A549 (cell line): ENCODE data around the gene LYZL4. TPM values are rescaled to one million over a fixed set of nuclear protein-coding genes. Genes with fewer than 3 reads are reported as not detected.

Experiments used
- ATAC-seq, 2 experiments: fragments of 200-7000 bp in 1 of 2; fragments of >200 bp in 1 of 2; cut with Nextera tagmentation in 1 of 2; cut with Tn5 transposase in 1 of 2; 3 replicates each; pipeline versions ENCODE4 v1.8.0 to v1.9.1; 2018 to 2020; ENCODE audit warnings: mild to moderate bottlenecking in 1 of 2, moderate library complexity in 1 of 2
- CTCF ChIA-PET: fragments of 300-600 bp; sonication (Branson Sonifier 250); formaldehyde crosslinking; extraction: SDS; loops from one replicate; lab custom pipeline; 2021; ENCODE audit warnings: antibody characterized with exemption, inconsistent platforms; lab: Yijun Ruan, JAX
- POLR2A ChIA-PET: fragments of 350-600 bp; formaldehyde crosslinking; extraction: SDS; loops from one replicate; lab custom pipeline; 2021; ENCODE audit warnings: antibody characterized with exemption, inconsistent platforms; lab: Yijun Ruan, JAX
- DNase-seq, 2 experiments: peaks; one replicate each; pipeline versions ENCODE4 v3.0.0 to v3.0.0-alpha.2; 2011 to 2016; ENCODE audit warnings: low read depth in 1 of 2, low spot score in 1 of 2
- FAIRE-seq: peaks from 2 replicates; lab custom pipeline; 2011; peaks lifted over from hg19 to GRCh38; lab: Jason Lieb, UNC
- H3K27ac ChIP-seq, 2 experiments: fragments of >200 bp; sonication (Bioruptor Twin); formaldehyde crosslinking; 3 replicates each; pipeline ENCODE4 v1.5.1; 2016 to 2017
- H3K4me1 ChIP-seq: fragments of >200 bp; sonication (Bioruptor Twin); formaldehyde crosslinking; 3 replicates; pipeline ENCODE4 v1.6.1; 2016
- H3K4me2 ChIP-seq: fragments of >200 bp; sonication (Bioruptor Twin); formaldehyde crosslinking; 3 replicates; pipeline ENCODE4 v1.6.1; 2016
- H3K4me3 ChIP-seq: fragments of >200 bp; sonication (Bioruptor Twin); formaldehyde crosslinking; 3 replicates; pipeline ENCODE4 v1.5.1; 2016
- H3K9me3 ChIP-seq: fragments of >200 bp; sonication (Bioruptor Twin); formaldehyde crosslinking; 3 replicates; pipeline ENCODE4 v1.6.1; 2016
- CBX8 ChIP-seq: fragments of 200-600 bp; sonication (generic); IDR thresholded peaks from 2 replicates; pipeline ENCODE4 v1.6.1; 2016
- CHD2 ChIP-seq: fragments of 150-350 bp; IDR thresholded peaks from 2 replicates; pipeline ENCODE4 v1.6.1; 2014; ENCODE audit warnings: low read length; ENCODE audit not compliant: partially characterized antibody
- E2F6 ChIP-seq: IDR thresholded peaks from 2 replicates; pipeline ENCODE4 v1.6.1; 2012; ENCODE audit warnings: low read depth, borderline replicate concordance
- EHF ChIP-seq: fragments of 250-450 bp; sonication (Bioruptor Pico); IDR thresholded peaks from 2 replicates; pipeline ENCODE4 v1.5.0; 2020; ENCODE audit warnings: mild to moderate bottlenecking
- ESRRA ChIP-seq: fragments of 150-350 bp; IDR thresholded peaks from 2 replicates; pipeline ENCODE4 v1.6.1; 2014; ENCODE audit warnings: mild to moderate bottlenecking, low read length, borderline replicate concordance
- FOSL2 ChIP-seq, 2 experiments: fragments of 450-650 bp in 1 of 2; fragments of >200 bp in 1 of 2; sonication (Bioruptor Twin) in 1 of 2; formaldehyde crosslinking; IDR thresholded peaks; 2 replicates each; pipeline versions ENCODE4 v1.5.0 to v1.6.1; 2016 to 2020; ENCODE audit warnings: mild to moderate bottlenecking in 1 of 2, moderate library complexity in 1 of 2
- FOXS1 ChIP-seq: fragments of 250-450 bp; sonication (Bioruptor Pico); IDR thresholded peaks from 2 replicates; pipeline ENCODE4 v1.5.0; 2020; ENCODE audit warnings: mild to moderate bottlenecking, moderate library complexity
- GATA3 ChIP-seq: IDR thresholded peaks from 2 replicates; pipeline ENCODE4 v1.6.1; 2012; ENCODE audit warnings: borderline replicate concordance
- HDAC2 ChIP-seq: fragments of 200-600 bp; sonication (generic); IDR thresholded peaks from 2 replicates; pipeline ENCODE4 v1.6.1; 2016
- HES2 ChIP-seq: fragments of >200 bp; sonication (Bioruptor Twin); formaldehyde crosslinking; IDR thresholded peaks from 2 replicates; pipeline ENCODE4 v1.6.1; 2016
- HEYL ChIP-seq: fragments of 250-450 bp; sonication (Bioruptor Pico); IDR thresholded peaks from 2 replicates; pipeline ENCODE4 v1.8.0; 2021; ENCODE audit warnings: mild to moderate bottlenecking, moderate library complexity
- HOXA7 ChIP-seq: fragments of 250-450 bp; sonication (Bioruptor Pico); IDR thresholded peaks from 2 replicates; pipeline ENCODE4 v1.5.0; 2020; ENCODE audit warnings: mild to moderate bottlenecking, moderate library complexity
- HOXB13 ChIP-seq: fragments of 250-450 bp; sonication (Bioruptor Pico); IDR thresholded peaks from 2 replicates; pipeline ENCODE4 v1.5.0; 2020; ENCODE audit warnings: low read depth, mild to moderate bottlenecking, moderate library complexity
- JUNB ChIP-seq: fragments of >200 bp; sonication (Bioruptor Twin); formaldehyde crosslinking; IDR thresholded peaks from 2 replicates; pipeline ENCODE4 v1.6.1; 2016
- KDM1A ChIP-seq: fragments of 200-600 bp; sonication (generic); IDR thresholded peaks from 2 replicates; pipeline ENCODE4 v1.6.1; 2016; ENCODE audit warnings: low read depth, mild to moderate bottlenecking
- MYC ChIP-seq: IDR thresholded peaks from 2 replicates; pipeline ENCODE4 v1.6.1; 2012; ENCODE audit warnings: mild to moderate bottlenecking, inconsistent platforms, low read length, improper control_type of control experiment, borderline replicate concordance
- PBX3 ChIP-seq: IDR thresholded peaks from 2 replicates; pipeline ENCODE4 v1.6.1; 2012
- PHF8 ChIP-seq: fragments of 200-600 bp; sonication (generic); IDR thresholded peaks from 2 replicates; pipeline ENCODE4 v1.6.1; 2016; ENCODE audit warnings: low read depth, mild to moderate bottlenecking, antibody characterized with exemption, moderate library complexity, borderline replicate concordance
- POLR2A ChIP-seq: IDR thresholded peaks from 2 replicates; pipeline ENCODE4 v1.6.1; 2012; ENCODE audit warnings: mild to moderate bottlenecking, low read length
- RARB ChIP-seq: fragments of 250-450 bp; sonication (Bioruptor Pico); IDR thresholded peaks from 2 replicates; pipeline ENCODE4 v1.8.0; 2021; ENCODE audit warnings: mild to moderate bottlenecking, moderate library complexity
- RCOR1 ChIP-seq: fragments of 150-350 bp; IDR thresholded peaks from 2 replicates; pipeline ENCODE4 v1.6.1; 2014; ENCODE audit warnings: antibody characterized with exemption, low read length, low read depth
- REST ChIP-seq: fragments of 200-600 bp; sonication (generic); IDR thresholded peaks from 2 replicates; pipeline ENCODE4 v1.6.1; 2016; ENCODE audit warnings: antibody characterized with exemption, mild to moderate bottlenecking, moderate library complexity
- RFX5 ChIP-seq: fragments of 450-650 bp; IDR thresholded peaks from 2 replicates; pipeline ENCODE4 v1.7.1; 2014; ENCODE audit warnings: antibody characterized with exemption, mild to moderate bottlenecking, moderate library complexity
- SMC3 ChIP-seq: fragments of >200 bp; sonication (Bioruptor Twin); formaldehyde crosslinking; IDR thresholded peaks from 3 replicates; pipeline ENCODE4 v1.6.1; 2018; ENCODE audit warnings: inconsistent platforms
- TP53 ChIP-seq: fragments of 250-450 bp; sonication (Bioruptor Pico); IDR thresholded peaks from 2 replicates; pipeline ENCODE4 v1.5.0; 2021; ENCODE audit warnings: mild to moderate bottlenecking, moderate library complexity
- ZC3H11A ChIP-seq: fragments of 450-650 bp; IDR thresholded peaks from 2 replicates; pipeline ENCODE4 v1.6.1; 2014; ENCODE audit warnings: antibody characterized with exemption, mild to moderate bottlenecking
- WGBS: methylation state at CpG from one replicate; pipeline ENCODE4 v1.1.6; 2017; ENCODE audit errors: missing lambda C conversion rate; 5-methylcytosine and 5-hydroxymethylcytosine counted together
- polyA plus RNA-seq, 4 experiments: library from polyadenylated mRNA; depleted of rRNA in 3 of 4; stranded (reverse); fragments of >200 nt; fragmentation: RNase III in 1 of 4; extraction: RNeasy Plus Mini Kit Qiagen cat#74134 plus additional on column Dnase treatment in 1 of 4; gene quantifications; 2 replicates in 3 of 4; 3 replicates in 1 of 4; pipeline ENCODE4 v1.2.3, GENCODE V29; 2011 to 2017
- TF ChIP-seq, protein P1 (sequence below): fragments of 250-450 bp; sonication (Bioruptor Pico); IDR thresholded peaks from 2 replicates; pipeline ENCODE4 v1.5.0; 2021; ENCODE audit warnings: mild to moderate bottlenecking, moderate library complexity, borderline replicate concordance

The LYZL4 gene
- polyA plus RNA-seq, 2 of the 4 experiments (the other 2 are of a cell fraction): not detected

GRCh38 chr3:42376344-42376798 is 34.0 kb downstream of the LYZL4 start:
- FAIRE-seq: no peak
- Histone ChIP-seq H3K9me3 (no peaks in the 10 kb centered on the region), H3K4me3 (no peak overlapping the region), H3K4me1 (no peaks in the 10 kb centered on the region), H3K4me2 (no peak overlapping the region), H3K27ac (no peak overlapping the region)
- ATAC-seq: no peak
- DNase-seq: no peak
- POLR2A ChIA-PET: no interaction called here
- WGBS: 49% methylated on average over 4 of the region's 4 CpGs
- no peak for TF ChIP-seq CBX8
- no peak for TF ChIP-seq HOXA7 (CRISPR knock-in tag)
- TF ChIP-seq HOXB13: no peak
- TF ChIP-seq, protein P1, sequence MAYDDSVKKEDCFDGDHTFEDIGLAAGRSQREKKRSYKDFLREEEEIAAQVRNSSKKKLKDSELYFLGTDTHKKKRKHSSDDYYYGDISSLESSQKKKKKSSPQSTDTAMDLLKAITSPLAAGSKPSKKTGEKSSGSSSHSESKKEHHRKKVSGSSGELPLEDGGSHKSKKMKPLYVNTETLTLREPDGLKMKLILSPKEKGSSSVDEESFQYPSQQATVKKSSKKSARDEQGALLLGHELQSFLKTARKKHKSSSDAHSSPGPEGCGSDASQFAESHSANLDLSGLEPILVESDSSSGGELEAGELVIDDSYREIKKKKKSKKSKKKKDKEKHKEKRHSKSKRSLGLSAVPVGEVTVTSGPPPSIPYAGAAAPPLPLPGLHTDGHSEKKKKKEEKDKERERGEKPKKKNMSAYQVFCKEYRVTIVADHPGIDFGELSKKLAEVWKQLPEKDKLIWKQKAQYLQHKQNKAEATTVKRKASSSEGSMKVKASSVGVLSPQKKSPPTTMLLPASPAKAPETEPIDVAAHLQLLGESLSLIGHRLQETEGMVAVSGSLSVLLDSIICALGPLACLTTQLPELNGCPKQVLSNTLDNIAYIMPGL (CRISPR knock-in tag): no peak
- TF ChIP-seq ZC3H11A: no peak
- no peak for TF ChIP-seq HDAC2
- no peak for TF ChIP-seq MYC
- no peak for TF ChIP-seq TP53 (CRISPR knock-in tag)
- no peak for TF ChIP-seq EHF (CRISPR knock-in tag)
- TF ChIP-seq E2F6: no peak
- no peak for TF ChIP-seq KDM1A
- TF ChIP-seq GATA3: no peak
- no peak for TF ChIP-seq JUNB
- CTCF ChIA-PET: no interaction called here

DNA sequence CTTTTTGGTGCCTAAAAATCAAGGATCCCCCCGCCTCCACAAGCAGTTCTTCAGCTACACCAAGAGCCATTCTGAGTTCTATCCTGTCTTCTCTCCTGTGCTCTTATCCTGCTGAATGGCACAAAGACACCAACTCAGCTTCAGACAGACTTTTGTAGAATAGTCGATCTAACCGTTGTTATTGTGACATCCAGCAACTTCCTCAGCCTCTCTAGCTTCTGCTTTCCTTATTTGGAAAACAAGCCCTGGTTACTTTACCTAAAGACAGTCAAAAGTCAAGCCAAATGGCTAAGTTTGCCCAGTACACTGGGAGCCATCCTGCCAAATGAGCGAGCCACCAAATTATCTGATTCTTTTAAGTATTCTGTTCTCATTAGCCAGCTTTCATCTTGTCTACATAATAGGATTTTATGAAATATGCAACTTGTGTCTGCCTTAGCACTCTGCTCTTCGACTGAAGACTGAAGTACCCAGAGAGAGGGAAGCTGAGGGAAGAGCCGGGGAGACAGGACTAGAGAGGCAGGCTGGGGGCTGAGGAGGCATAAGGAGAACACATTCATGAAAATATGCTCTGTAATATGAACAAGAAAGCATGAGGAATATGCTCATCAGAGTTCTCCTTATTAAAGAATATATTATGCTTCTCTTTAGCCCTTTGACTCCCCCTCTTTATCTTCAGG is 35.1 kb downstream of the LYZL4 start:
- ChIA-PET POLR2A (no interaction called here), CTCF (interaction anchor here (0.5 to 0.6 kb wide), 2 partner anchors 455 to 1057 kb away, joined by 3 read pairs; no protein-coding TSS in a partner anchor)
- DNase-seq (no peak), ATAC-seq (no peak), FAIRE-seq (no peak)
- Histone ChIP-seq H3K4me3 (no peak overlapping the region), H3K4me1 (no peaks in the 10 kb centered on the region), H3K4me2 (no peak overlapping the region), H3K9me3 (no peaks in the 10 kb centered on the region), H3K27ac (no peak overlapping the region)
- 22% methylated on average over 6 of the region's 6 CpGs for WGBS
- TF ChIP-seq POLR2A (no peak), FOSL2 (IDR thresholded peaks at IDR 0.05) (no peak), FOSL2 (CRISPR knock-in tag; IDR thresholded peaks at IDR 0.05) (no peak), PBX3 (no peak), HES2 (no peak), E2F6 (no peak), FOXS1 (CRISPR knock-in tag) (no peak), RFX5 (no peak), ZC3H11A (no peak), HEYL (CRISPR knock-in tag) (no peak), PHF8 (no peak), RCOR1 (no peak), REST (no peak), ESRRA (no peak), SMC3 (no peak), RARB (CRISPR knock-in tag) (no peak), CHD2 (no peak), HOXB13 (no peak), GATA3 (no peak)
- TF ChIP-seq, protein P1 (CRISPR knock-in tag): no peak
